Mucosa of descending colon (tissue), 3 donors: Measurements from ENCODE around the gene VPS26C. TPM values are rescaled to one million over a fixed set of nuclear protein-coding genes. Genes with fewer than 3 reads are reported as not detected.

Experiments
- ATAC-seq: fragments of 200-7000 bp; cut with Tn5 transposase; one replicate; pipeline ENCODE4 v1.9.1; 2020; ENCODE audit warnings: mild to moderate bottlenecking, moderate library complexity
- DNase-seq, 3 donors: peaks; one replicate each; pipeline ENCODE4 v3.0.0-alpha.2; 2020
- H3K36me3 ChIP-seq: fragments of 200-600 bp; one replicate; pipeline ENCODE4 v1.8.0; 2021; ENCODE audit warnings: low read depth, mild to moderate bottlenecking
- H3K4me1 ChIP-seq: fragments of 200-600 bp; one replicate; pipeline ENCODE4 v1.8.0; 2021; ENCODE audit warnings: low read depth, mild to moderate bottlenecking
- H3K4me3 ChIP-seq: fragments of 200-600 bp; one replicate; pipeline ENCODE4 v1.8.0; 2021; ENCODE audit warnings: mild to moderate bottlenecking
- H3K9me3 ChIP-seq: fragments of 200-600 bp; one replicate; pipeline ENCODE4 v1.8.0; 2021; ENCODE audit warnings: mild to moderate bottlenecking
- intact Hi-C, 2 donors: fragments of 100-400 bp; cut with DNase I in 1 of 2; cut with micrococcal nuclease in 1 of 2; formaldehyde crosslinking; loops; one replicate each; pipeline versions ENCODE4 v1.11.0 to v1.11.1; 2022; cut with DNase I, micrococcal nuclease
- total RNA-seq, 3 donors: library from RNA; stranded (reverse); fragmentation: NEBNext Ultra II Directional in 2 of 3; extraction: Animal tissue kit (Norgen Biotek cat#: 25700) in 2 of 3; gene quantifications; one replicate each; pipeline versions ENCODE4 v1.2.1 to v1.2.4, GENCODE V29; 2021 to 2023
- TF ChIP-seq, protein P1 (sequence below): fragments of 200-600 bp; IDR thresholded peaks from one replicate; pipeline ENCODE4 v1.8.0; 2022; ENCODE audit warnings: antibody characterized with exemption, mild to moderate bottlenecking
- donor health status: DM: no; HTN: no; CAD: no; lungs with moderate emphysema.
- donor health status: DM: no; HTN: no; CAD: no.
- donor health status: DM: no; HTN: yes; CAD: no.

Gene VPS26C
- total RNA-seq, 3 donors from 2014 or later: 62.7 to 72.4 (median 71.8) TPM

DNA sequence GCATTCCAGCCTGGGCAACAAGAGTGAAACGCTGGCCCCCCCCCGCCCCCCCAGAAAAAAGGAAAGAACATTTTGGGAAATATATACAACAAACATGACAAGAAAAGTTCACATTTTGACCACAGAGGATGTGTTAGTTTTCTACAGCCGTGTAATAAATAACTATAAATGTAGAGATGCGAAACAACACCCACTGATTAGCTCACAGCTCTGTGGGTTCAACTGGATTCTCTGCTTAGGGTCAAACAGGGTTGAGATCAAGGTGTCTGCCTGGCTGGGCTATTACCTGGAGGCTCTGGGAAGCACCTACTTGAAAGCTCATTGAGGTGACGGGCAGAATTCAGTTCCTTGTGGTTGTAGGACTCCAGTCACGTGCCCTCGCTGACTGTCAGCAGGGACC lies 11.1 kb upstream of the VPS26C start:
- DNase-seq: no peak
- Histone ChIP-seq H3K36me3 (no peaks in the 10 kb centered on the region), H3K4me1 (no peaks in the 10 kb centered on the region), H3K4me3 (no peak overlapping the region), H3K9me3 (no peaks in the 10 kb centered on the region)
- intact Hi-C loops: no loop called here
- TF ChIP-seq, protein P1, sequence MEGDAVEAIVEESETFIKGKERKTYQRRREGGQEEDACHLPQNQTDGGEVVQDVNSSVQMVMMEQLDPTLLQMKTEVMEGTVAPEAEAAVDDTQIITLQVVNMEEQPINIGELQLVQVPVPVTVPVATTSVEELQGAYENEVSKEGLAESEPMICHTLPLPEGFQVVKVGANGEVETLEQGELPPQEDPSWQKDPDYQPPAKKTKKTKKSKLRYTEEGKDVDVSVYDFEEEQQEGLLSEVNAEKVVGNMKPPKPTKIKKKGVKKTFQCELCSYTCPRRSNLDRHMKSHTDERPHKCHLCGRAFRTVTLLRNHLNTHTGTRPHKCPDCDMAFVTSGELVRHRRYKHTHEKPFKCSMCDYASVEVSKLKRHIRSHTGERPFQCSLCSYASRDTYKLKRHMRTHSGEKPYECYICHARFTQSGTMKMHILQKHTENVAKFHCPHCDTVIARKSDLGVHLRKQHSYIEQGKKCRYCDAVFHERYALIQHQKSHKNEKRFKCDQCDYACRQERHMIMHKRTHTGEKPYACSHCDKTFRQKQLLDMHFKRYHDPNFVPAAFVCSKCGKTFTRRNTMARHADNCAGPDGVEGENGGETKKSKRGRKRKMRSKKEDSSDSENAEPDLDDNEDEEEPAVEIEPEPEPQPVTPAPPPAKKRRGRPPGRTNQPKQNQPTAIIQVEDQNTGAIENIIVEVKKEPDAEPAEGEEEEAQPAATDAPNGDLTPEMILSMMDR: no peak
- no peak for ATAC-seq

DNA sequence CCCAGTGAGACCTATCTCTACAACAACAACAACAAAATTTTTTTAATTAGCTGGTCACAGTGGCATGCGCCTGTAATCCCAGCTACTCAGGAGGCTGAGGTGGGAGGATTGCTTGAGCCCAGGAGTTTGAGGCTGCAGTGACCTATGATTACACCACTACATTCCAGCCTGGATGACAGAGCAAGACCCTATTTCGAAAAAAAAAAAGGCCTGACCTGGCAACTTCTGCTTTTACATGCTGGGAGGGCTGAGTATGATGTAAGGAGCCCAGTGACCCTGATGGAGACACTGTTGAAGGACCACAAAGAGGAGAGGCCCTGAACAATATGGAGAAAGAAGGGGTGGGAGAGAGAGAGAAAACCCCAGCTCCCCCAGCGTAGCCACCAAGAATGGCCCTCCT lies 9.2 kb upstream of the VPS26C start:
- Histone ChIP-seq H3K36me3 (no peaks in the 10 kb centered on the region), H3K4me1 (no peaks in the 10 kb centered on the region), H3K9me3 (no peaks in the 10 kb centered on the region), H3K4me3 (no peak overlapping the region)
- intact Hi-C loops: no loop called here
- DNase-seq (no peak), ATAC-seq (no peak)
- TF ChIP-seq, protein P1: no peak

DNA sequence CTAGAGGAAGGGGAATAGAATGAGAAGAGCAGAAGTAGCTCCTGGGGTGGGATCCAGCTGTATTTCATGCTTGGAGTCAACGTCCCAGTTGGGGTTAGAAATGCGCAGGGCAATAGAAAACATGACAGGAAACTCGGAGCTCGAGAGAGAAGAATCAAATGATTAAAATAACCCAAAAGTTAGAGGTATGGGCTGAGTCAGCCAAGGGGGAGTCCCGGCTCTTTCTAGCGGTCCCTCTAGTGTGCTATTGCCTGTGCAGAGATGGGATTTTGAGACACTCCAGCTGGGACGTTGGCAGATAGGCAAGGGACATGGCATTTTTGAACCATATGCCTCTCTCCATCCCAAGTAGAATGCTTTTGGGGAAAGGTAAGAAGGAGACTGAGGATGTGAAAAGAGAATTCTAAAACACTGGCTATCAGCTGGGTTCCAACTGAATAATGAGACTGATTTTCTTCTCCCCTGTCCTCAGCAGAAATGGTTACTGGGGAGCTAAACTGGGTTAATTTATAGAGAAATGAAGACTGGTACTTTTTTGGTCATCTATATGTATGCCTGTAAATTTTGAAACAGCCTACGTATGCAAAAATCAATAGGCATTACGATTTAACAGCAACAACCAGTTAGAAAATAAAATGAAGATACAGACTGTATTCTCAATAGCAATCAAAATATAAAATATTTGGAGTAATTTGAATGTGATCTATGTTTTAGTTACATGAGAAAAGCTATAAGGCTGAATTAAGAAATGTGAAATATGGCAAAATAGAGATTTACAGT lies 7.0 kb upstream of the VPS26C start:
- Histone ChIP-seq H3K36me3 (no peaks in the 10 kb centered on the region), H3K4me3 (no peak overlapping the region), H3K4me1 (no peaks in the 10 kb centered on the region), H3K9me3 (no peaks in the 10 kb centered on the region)
- ATAC-seq (no peak), DNase-seq (no peak)
- intact Hi-C loops: no loop called here
- TF ChIP-seq, protein P1: no peak

DNA sequence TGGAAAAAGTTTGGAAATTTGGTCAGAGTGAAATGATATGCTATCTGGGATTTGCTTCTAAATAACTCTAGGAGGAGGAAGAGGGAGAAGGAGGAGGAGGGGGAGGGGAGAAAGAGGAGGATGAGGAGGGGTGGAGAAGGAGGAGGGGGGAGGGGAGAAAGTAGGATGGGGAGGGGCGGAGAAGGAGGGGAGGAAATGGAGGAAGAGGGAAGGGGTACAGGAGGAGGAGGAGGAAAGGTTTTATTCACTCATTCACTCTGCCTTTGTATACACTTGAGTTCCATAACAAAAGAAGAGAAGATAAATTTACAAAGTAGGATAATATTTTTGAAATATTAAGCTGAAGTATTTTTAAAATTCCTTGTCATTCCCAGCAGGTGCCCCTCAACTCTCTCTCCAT lies 6.3 kb upstream of the VPS26C start:
- ATAC-seq: no peak
- H3K4me3 ChIP-seq: no peak overlapping the region
- no peaks in the 10 kb centered on the region for H3K4me1 ChIP-seq
- TF ChIP-seq, protein P1: no peak
- intact Hi-C loops: no loop called here
- H3K36me3 ChIP-seq: no peaks in the 10 kb centered on the region
- DNase-seq: no peak
- H3K9me3 ChIP-seq: no peaks in the 10 kb centered on the region

DNA sequence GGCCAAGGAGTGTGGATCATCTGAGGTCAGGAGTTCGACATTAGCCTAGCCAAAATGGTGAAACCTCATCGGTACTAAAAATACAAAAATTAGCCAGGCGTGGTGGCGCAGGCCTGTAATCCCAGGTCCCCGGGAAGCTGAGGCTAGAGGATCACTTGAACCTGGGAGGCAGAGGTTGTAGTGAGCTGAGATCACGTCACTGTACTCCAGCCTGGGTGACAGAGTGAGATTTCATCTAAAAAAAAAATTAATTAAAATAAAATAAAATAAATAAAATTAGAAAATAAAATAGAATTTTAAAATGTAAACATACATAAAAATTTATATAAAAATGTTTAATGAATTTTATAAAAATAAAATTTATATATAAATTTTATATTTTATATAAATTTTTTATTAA lies 5.8 kb upstream of the VPS26C start:
- TF ChIP-seq, protein P1: no peak
- intact Hi-C loops: no loop called here
- DNase-seq (no peak), ATAC-seq (no peak)
- Histone ChIP-seq H3K36me3 (no peaks in the 10 kb centered on the region), H3K4me1 (no peaks in the 10 kb centered on the region), H3K4me3 (no peak overlapping the region), H3K9me3 (no peaks in the 10 kb centered on the region)
